ENCODE results near the gene AFMID. TPM values are rescaled to one million over a fixed set of nuclear protein-coding genes. Genes with fewer than 3 reads are reported as not detected.
A peak's percentile ranks its signal among the peaks of the same experiment; 100 is the strongest.

Gene AFMID
- total and polyA plus RNA-seq, 2 of the 13 experiments (the other 11 are each of a cell fraction or from before 2014, with no cell fraction given): 249 to 270 TPM

DNA sequence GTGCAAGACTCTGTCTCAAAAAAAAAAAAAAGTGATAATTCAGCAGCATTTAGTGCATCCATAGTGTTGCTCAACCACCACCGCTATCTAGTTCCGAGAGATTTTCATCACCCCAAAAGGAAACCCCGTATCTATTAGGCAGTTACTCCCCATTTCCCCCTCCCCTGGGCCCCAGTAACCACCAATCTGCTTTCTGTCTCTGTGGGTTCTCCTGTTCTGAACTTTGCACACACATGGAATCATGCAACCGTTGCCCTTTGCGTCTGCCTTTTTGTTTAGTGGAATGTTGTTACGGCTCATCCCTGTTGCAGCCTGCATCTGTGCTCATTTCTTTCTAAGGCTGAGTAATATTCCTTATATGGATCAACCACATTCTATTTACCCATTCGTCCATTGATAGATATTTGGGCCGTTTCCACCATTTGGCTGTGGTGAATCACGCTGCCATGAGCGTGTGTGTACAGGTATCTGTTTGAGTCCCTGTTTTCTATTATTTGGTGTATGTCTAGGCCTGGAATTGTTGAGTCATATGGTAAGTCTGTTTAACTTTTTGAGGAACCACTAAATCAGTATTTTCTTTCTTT is 27.5 kb upstream of the AFMID start:
- Histone ChIP-seq H3K4me3 (replicated peaks in 1 of 3; ENCODE audit: insufficient read depth in 1 of 3, low read depth in 2 of 3, low read length in 3 of 3) (peak overlapping the region; percentile 13 to 40 (median 17); a peak in 4 of 6 replicates), H4K20me1 (ENCODE audit: insufficient read depth, low read length) (no peaks in the 10 kb centered on the region), H3K36me3 (replicated peaks in 1 of 2; ENCODE audit: control insufficient read depth in 1 of 2, insufficient read depth in 2 of 2, low read length in 2 of 2) (no peaks in the 10 kb centered on the region), H3K27ac (ENCODE audit: extremely low read length, insufficient read depth, low read length) (peak overlapping the region; percentile 62), H3K4me1 (ENCODE audit: insufficient read depth, low read length) (peaks cover 48% of the 10 kb centered on the region), H3K4me2 (ENCODE audit: low read depth, low read length) (peak overlapping the region; percentile 71), H2AFZ (ENCODE audit: low read length) (peak overlapping the region; percentile 22), H3K9me3 (ENCODE audit: low read length) (no peaks in the 10 kb centered on the region), H3K27me3 (ENCODE audit: control insufficient read depth in 1 of 2, insufficient read depth in 2 of 2, low read length in 2 of 2) (peaks cover 0 to under 1% of the 10 kb centered on the region in 2 experiments; a peak in 1 of 5 replicates), H3K79me2 (ENCODE audit: insufficient read depth, low read length) (no peaks in the 10 kb centered on the region), H3K9ac (ENCODE audit: insufficient read depth, low read depth, low read length) (peak overlapping the region; percentile 2; the same call in 1 of the 2 replicates)
- peak; percentile 83 for ATAC-seq
- no TSS peak for BruUV-seq (replicated peaks)
- WGBS (ENCODE audit: low lambda C conversion rate): 2% methylated on average over 10 of the region's 10 CpGs
- peak; percentile 85 for FAIRE-seq
- ChIA-PET POLR2A (interaction anchor here (1.3 to 2.0 kb wide), 2 partner anchors 27 kb away, joined by 5 to 8 read pairs; partner anchors contain the start of genes AFMID and TK1), CTCF (ENCODE audit: low intra/inter-chr PET ratio, low total read pairs) (no interaction called here)
- in situ Hi-C loops (cut with HindIII; ENCODE audit: extremely low pct_ligation_motif_present, low pct_unique_long_range_greater_than_20kb) (no loop called here), intact Hi-C loops (cut with micrococcal nuclease; ENCODE audit: unreplicated experiment) (loop anchor here (1.0 kb wide), 1 partner anchor 17 kb away; no protein-coding TSS in a partner anchor)
- DNase-seq (ENCODE audit: low spot score): peak; percentile 90
- TF ChIP-seq ZFP41 (CRISPR knock-in tag; IDR thresholded peaks at IDR 0.05; ENCODE audit: borderline replicate concordance): no peak
- peak; percentile 82 for TF ChIP-seq KDM6A (CRISPR knock-in tag; IDR thresholded peaks at IDR 0.05; ENCODE audit: low read depth)
- TF ChIP-seq ZSCAN25 (CRISPR knock-in tag; IDR thresholded peaks at IDR 0.05): peak; percentile 72
- TF ChIP-seq YEATS2 (CRISPR knock-in tag; IDR thresholded peaks at IDR 0.05; ENCODE audit: borderline replicate concordance): no peak
- 0 out of 2 replicates have a peak, but pooled peaks have one; percentile 14 for TF ChIP-seq ZFP1 (CRISPR knock-in tag; IDR thresholded peaks at IDR 0.05)
- TF ChIP-seq, protein P1, sequence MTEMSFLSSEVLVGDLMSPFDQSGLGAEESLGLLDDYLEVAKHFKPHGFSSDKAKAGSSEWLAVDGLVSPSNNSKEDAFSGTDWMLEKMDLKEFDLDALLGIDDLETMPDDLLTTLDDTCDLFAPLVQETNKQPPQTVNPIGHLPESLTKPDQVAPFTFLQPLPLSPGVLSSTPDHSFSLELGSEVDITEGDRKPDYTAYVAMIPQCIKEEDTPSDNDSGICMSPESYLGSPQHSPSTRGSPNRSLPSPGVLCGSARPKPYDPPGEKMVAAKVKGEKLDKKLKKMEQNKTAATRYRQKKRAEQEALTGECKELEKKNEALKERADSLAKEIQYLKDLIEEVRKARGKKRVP (CRISPR knock-in tag; IDR thresholded peaks at IDR 0.05): peak in 1 of 2 experiments; percentile 77; a peak in 2 of 4 replicates
- TF ChIP-seq, protein P2, sequence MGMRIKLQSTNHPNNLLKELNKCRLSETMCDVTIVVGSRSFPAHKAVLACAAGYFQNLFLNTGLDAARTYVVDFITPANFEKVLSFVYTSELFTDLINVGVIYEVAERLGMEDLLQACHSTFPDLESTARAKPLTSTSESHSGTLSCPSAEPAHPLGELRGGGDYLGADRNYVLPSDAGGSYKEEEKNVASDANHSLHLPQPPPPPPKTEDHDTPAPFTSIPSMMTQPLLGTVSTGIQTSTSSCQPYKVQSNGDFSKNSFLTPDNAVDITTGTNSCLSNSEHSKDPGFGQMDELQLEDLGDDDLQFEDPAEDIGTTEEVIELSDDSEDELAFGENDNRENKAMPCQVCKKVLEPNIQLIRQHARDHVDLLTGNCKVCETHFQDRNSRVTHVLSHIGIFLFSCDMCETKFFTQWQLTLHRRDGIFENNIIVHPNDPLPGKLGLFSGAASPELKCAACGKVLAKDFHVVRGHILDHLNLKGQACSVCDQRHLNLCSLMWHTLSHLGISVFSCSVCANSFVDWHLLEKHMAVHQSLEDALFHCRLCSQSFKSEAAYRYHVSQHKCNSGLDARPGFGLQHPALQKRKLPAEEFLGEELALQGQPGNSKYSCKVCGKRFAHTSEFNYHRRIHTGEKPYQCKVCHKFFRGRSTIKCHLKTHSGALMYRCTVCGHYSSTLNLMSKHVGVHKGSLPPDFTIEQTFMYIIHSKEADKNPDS (CRISPR knock-in tag; IDR thresholded peaks at IDR 0.05): no peak
- peak; percentile 70; the same call in 1 of the 2 replicates for TF ChIP-seq ZKSCAN8 (CRISPR knock-in tag; IDR thresholded peaks at IDR 0.05; ENCODE audit: borderline replicate concordance)
- TF ChIP-seq, protein P3, sequence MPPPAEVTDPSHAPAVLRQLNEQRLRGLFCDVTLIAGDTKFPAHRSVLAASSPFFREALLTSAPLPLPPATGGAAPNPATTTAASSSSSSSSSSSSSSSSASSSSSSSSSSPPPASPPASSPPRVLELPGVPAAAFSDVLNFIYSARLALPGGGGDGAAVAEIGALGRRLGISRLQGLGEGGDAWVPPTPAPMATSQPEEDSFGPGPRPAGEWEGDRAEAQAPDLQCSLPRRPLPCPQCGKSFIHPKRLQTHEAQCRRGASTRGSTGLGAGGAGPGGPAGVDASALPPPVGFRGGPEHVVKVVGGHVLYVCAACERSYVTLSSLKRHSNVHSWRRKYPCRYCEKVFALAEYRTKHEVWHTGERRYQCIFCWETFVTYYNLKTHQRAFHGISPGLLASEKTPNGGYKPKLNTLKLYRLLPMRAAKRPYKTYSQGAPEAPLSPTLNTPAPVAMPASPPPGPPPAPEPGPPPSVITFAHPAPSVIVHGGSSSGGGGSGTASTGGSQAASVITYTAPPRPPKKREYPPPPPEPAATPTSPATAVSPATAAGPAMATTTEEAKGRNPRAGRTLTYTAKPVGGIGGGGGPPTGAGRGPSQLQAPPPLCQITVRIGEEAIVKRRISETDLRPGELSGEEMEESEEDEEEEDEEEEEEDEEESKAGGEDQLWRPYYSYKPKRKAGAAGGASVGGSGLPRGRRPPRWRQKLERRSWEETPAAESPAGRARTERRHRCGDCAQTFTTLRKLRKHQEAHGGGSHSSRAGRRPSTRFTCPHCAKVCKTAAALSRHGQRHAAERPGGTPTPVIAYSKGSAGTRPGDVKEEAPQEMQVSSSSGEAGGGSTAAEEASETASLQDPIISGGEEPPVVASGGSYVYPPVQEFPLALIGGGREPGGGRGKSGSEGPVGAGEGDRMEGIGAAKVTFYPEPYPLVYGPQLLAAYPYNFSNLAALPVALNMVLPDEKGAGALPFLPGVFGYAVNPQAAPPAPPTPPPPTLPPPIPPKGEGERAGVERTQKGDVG (CRISPR knock-in tag; IDR thresholded peaks at IDR 0.05; ENCODE audit: borderline replicate concordance): no peak
- TF ChIP-seq RARG (CRISPR knock-in tag; IDR thresholded peaks at IDR 0.05; ENCODE audit: low read depth): no peak
- TF ChIP-seq GTF3A (CRISPR knock-in tag; conservative IDR thresholded peaks at IDR 0.05): no peak
- TF ChIP-seq BORCS8-MEF2B (CRISPR knock-in tag; IDR thresholded peaks at IDR 0.05): no peak
- 0 out of 2 replicates have a peak, but pooled peaks have one; percentile 80 for TF ChIP-seq SNAPC2 (CRISPR knock-in tag; IDR thresholded peaks at IDR 0.05)

Data from HepG2 (cell line).